Activated naive CD4-positive, alpha-beta T cell treated with anti-CD3 and anti-CD28 coated beads for 36 hours (primary cell): ENCODE results near the gene DTWD1. TPM values are rescaled to one million over a fixed set of nuclear protein-coding genes. Genes with fewer than 3 reads are reported as not detected.
A peak's percentile ranks its signal among the peaks of the same experiment; 100 is the strongest.

Experiments used
- CTCF ChIA-PET: fragments of 350-600 bp; sonication (Branson Sonifier 250); formaldehyde crosslinking; loops from one replicate; lab custom pipeline; 2021; ENCODE audit warnings: antibody characterized with exemption; lab: Charles Lee
- DNase-seq: peaks from one replicate; pipeline ENCODE4 v3.0.0-alpha.2; 2020
- H3K27ac Mint-ChIP-seq: one replicate; pipeline ENCODE4 v1.8.0; 2021; ENCODE audit warnings: mild to moderate bottlenecking, mixed read lengths
- H3K27me3 Mint-ChIP-seq: one replicate; pipeline ENCODE4 v1.8.0; 2021; ENCODE audit warnings: low read depth, mixed read lengths
- H3K36me3 Mint-ChIP-seq: one replicate; pipeline ENCODE4 v1.8.0; 2021; ENCODE audit warnings: low read depth, mixed read lengths
- H3K4me1 Mint-ChIP-seq: one replicate; pipeline ENCODE4 v1.8.0; 2021; ENCODE audit warnings: low read depth, mixed read lengths
- H3K4me3 Mint-ChIP-seq: one replicate; pipeline ENCODE4 v1.8.0; 2021; ENCODE audit warnings: mild to moderate bottlenecking, moderate library complexity, mixed read lengths
- H3K9me3 Mint-ChIP-seq: one replicate; pipeline ENCODE4 v1.8.0; 2021; ENCODE audit warnings: mixed read lengths
- intact Hi-C: fragments of 100-400 bp; cut with micrococcal nuclease; formaldehyde crosslinking; loops from one replicate; pipeline ENCODE4 v1.15.1; 2023
- total RNA-seq, 2 experiments: library from RNA; stranded (reverse); gene quantifications; one replicate each; pipeline ENCODE4 v1.2.3, GENCODE V29; 2021

The DTWD1 gene
- total RNA-seq, 2 experiments from 2014 or later: 18.5 to 19.4 TPM

GRCh38 chr15:49621401-49621811 lies 558 bp downstream of the DTWD1 start:
- Mint-ChIP-seq H3K9me3 (peaks cover 10% of the 10 kb centered on the region), H3K27me3 (no peaks in the 10 kb centered on the region), H3K4me1 (peaks cover 33% of the 10 kb centered on the region), H3K27ac (peak overlapping the region; percentile 91), H3K36me3 (peaks cover 16% of the 10 kb centered on the region), H3K4me3 (peak overlapping the region; percentile 88)
- DNase-seq: no peak
- intact Hi-C loops: loop anchor here (1.0 to 5.0 kb wide), 8 partner anchors 515 to 1289 kb away; partner anchors contain the start of genes CEP152, DUT, EID1 and SECISBP2L
- CTCF ChIA-PET: interaction anchor here (1.0 kb wide), 1 partner anchor 524 kb away, joined by 3 read pairs; no protein-coding TSS in a partner anchor

- H3K9me3 Mint-ChIP-seq: peaks cover 8% of the 10 kb centered on the region
- peak overlapping the region; percentile 88 for H3K4me3 Mint-ChIP-seq
- CTCF ChIA-PET: no interaction called here
- no peaks in the 10 kb centered on the region for H3K27me3 Mint-ChIP-seq
- H3K4me1 Mint-ChIP-seq: peaks cover 33% of the 10 kb centered on the region
- H3K27ac Mint-ChIP-seq: no peak overlapping the region
- H3K36me3 Mint-ChIP-seq: peaks cover 19% of the 10 kb centered on the region
- DNase-seq: no peak
- intact Hi-C loops: loop anchor here (1.0 to 5.0 kb wide), 8 partner anchors 515 to 1290 kb away; partner anchors contain the start of genes CEP152, DUT, EID1 and SECISBP2L
These were observed 1.0 kb downstream of the DTWD1 start for GRCh38 chr15:49621887-49622286.

- Mint-ChIP-seq H3K27me3 (no peaks in the 10 kb centered on the region), H3K36me3 (peaks cover 19% of the 10 kb centered on the region), H3K27ac (no peak overlapping the region), H3K4me3 (no peak overlapping the region), H3K9me3 (peaks cover 8% of the 10 kb centered on the region), H3K4me1 (peaks cover 33% of the 10 kb centered on the region)
- DNase-seq: no peak
- CTCF ChIA-PET: no interaction called here
- intact Hi-C loops: loop anchor here (5.0 kb wide), 3 partner anchors 625 to 1290 kb away; partner anchors contain the start of genes DUT and TRPM7
These were observed 1.7 kb downstream of the DTWD1 start for GRCh38 chr15:49622561-49622960.

GRCh38 chr15:49624056-49624455 lies 3.2 kb downstream of the DTWD1 start:
- peaks cover 30% of the 10 kb centered on the region for H3K4me1 Mint-ChIP-seq
- no peaks in the 10 kb centered on the region for H3K27me3 Mint-ChIP-seq
- no peak overlapping the region for H3K27ac Mint-ChIP-seq
- no peak overlapping the region for H3K4me3 Mint-ChIP-seq
- peaks cover 8% of the 10 kb centered on the region for H3K9me3 Mint-ChIP-seq
- H3K36me3 Mint-ChIP-seq: peaks cover 22% of the 10 kb centered on the region
- no peak for DNase-seq
- CTCF ChIA-PET: no interaction called here
- intact Hi-C loops: loop anchor here (5.0 kb wide), 3 partner anchors 623 to 1292 kb away; partner anchors contain the start of genes DUT and TRPM7

GRCh38 chr15:49625460-49626036 lies 4.7 kb downstream of the DTWD1 start:
- H3K27me3 Mint-ChIP-seq: no peaks in the 10 kb centered on the region
- H3K9me3 Mint-ChIP-seq: peaks cover 8% of the 10 kb centered on the region
- peaks cover 26% of the 10 kb centered on the region for H3K4me1 Mint-ChIP-seq
- peak overlapping the region; percentile 47 for H3K27ac Mint-ChIP-seq
- CTCF ChIA-PET: interaction anchor here (0.7 kb wide), 1 partner anchor 28 kb away, joined by 3 read pairs; no protein-coding TSS in a partner anchor
- no peak for DNase-seq
- no peak overlapping the region for H3K4me3 Mint-ChIP-seq
- intact Hi-C loops: no loop called here
- peaks cover 22% of the 10 kb centered on the region for H3K36me3 Mint-ChIP-seq

GRCh38 chr15:49627407-49627877 lies 6.6 kb downstream of the DTWD1 start:
- Mint-ChIP-seq H3K27me3 (no peaks in the 10 kb centered on the region), H3K4me1 (peaks cover 18% of the 10 kb centered on the region), H3K4me3 (no peak overlapping the region), H3K27ac (no peak overlapping the region), H3K36me3 (peaks cover 22% of the 10 kb centered on the region), H3K9me3 (peaks cover 8% of the 10 kb centered on the region)
- intact Hi-C loops: no loop called here
- CTCF ChIA-PET: no interaction called here
- no peak for DNase-seq

- CTCF ChIA-PET: no interaction called here
- Mint-ChIP-seq H3K9me3 (peaks cover 8% of the 10 kb centered on the region), H3K27me3 (no peaks in the 10 kb centered on the region), H3K4me3 (no peak overlapping the region), H3K27ac (no peak overlapping the region), H3K4me1 (peaks cover 9% of the 10 kb centered on the region), H3K36me3 (peaks cover 20% of the 10 kb centered on the region)
- intact Hi-C loops: no loop called here
- DNase-seq: no peak
These were observed 7.5 kb downstream of the DTWD1 start for GRCh38 chr15:49628379-49628778.

- H3K4me1 Mint-ChIP-seq: peaks cover 3% of the 10 kb centered on the region
- H3K4me3 Mint-ChIP-seq: no peak overlapping the region
- no peak overlapping the region for H3K27ac Mint-ChIP-seq
- CTCF ChIA-PET: no interaction called here
- no peaks in the 10 kb centered on the region for H3K9me3 Mint-ChIP-seq
- peaks cover 14% of the 10 kb centered on the region for H3K36me3 Mint-ChIP-seq
- no peak for DNase-seq
- intact Hi-C loops: no loop called here
- no peaks in the 10 kb centered on the region for H3K27me3 Mint-ChIP-seq
These were observed 17.0 kb downstream of the DTWD1 start for GRCh38 chr15:49637857-49638256.

- Mint-ChIP-seq H3K9me3 (no peaks in the 10 kb centered on the region), H3K4me1 (peaks cover 3% of the 10 kb centered on the region), H3K27me3 (no peaks in the 10 kb centered on the region), H3K4me3 (no peak overlapping the region), H3K36me3 (peaks cover 11% of the 10 kb centered on the region), H3K27ac (no peak overlapping the region)
- CTCF ChIA-PET: no interaction called here
- no peak for DNase-seq
- intact Hi-C loops: no loop called here
These were observed 23.5 kb downstream of the DTWD1 start for GRCh38 chr15:49644364-49644794.

GRCh38 chr15:49645277-49645676 lies 24.4 kb downstream of the DTWD1 start:
- H3K27me3 Mint-ChIP-seq: no peaks in the 10 kb centered on the region
- H3K4me1 Mint-ChIP-seq: peaks cover 3% of the 10 kb centered on the region
- no peak overlapping the region for H3K27ac Mint-ChIP-seq
- CTCF ChIA-PET: no interaction called here
- no peak for DNase-seq
- H3K9me3 Mint-ChIP-seq: no peaks in the 10 kb centered on the region
- intact Hi-C loops: no loop called here
- peaks cover 11% of the 10 kb centered on the region for H3K36me3 Mint-ChIP-seq
- H3K4me3 Mint-ChIP-seq: no peak overlapping the region

GRCh38 chr15:49645941-49646340 lies 25.1 kb downstream of the DTWD1 start:
- Mint-ChIP-seq H3K36me3 (peaks cover 11% of the 10 kb centered on the region), H3K4me1 (peaks cover 3% of the 10 kb centered on the region), H3K27ac (no peak overlapping the region), H3K9me3 (no peaks in the 10 kb centered on the region), H3K4me3 (no peak overlapping the region), H3K27me3 (no peaks in the 10 kb centered on the region)
- intact Hi-C loops: no loop called here
- CTCF ChIA-PET: no interaction called here
- DNase-seq: no peak

- H3K4me1 Mint-ChIP-seq: peaks cover 3% of the 10 kb centered on the region
- H3K27ac Mint-ChIP-seq: no peak overlapping the region
- H3K36me3 Mint-ChIP-seq: peaks cover 9% of the 10 kb centered on the region
- intact Hi-C loops: no loop called here
- CTCF ChIA-PET: no interaction called here
- no peaks in the 10 kb centered on the region for H3K27me3 Mint-ChIP-seq
- no peak overlapping the region for H3K4me3 Mint-ChIP-seq
- DNase-seq: no peak
- H3K9me3 Mint-ChIP-seq: no peaks in the 10 kb centered on the region
These were observed 26.0 kb downstream of the DTWD1 start for GRCh38 chr15:49646891-49647290.

- Mint-ChIP-seq H3K4me1 (no peaks in the 10 kb centered on the region), H3K4me3 (no peak overlapping the region)
- CTCF ChIA-PET: no interaction called here
These were observed 29.1 kb downstream of the DTWD1 start for GRCh38 chr15:49649987-49650386.

More at GRCh38 chr15:49649987-49650386, 29.1 kb downstream of the DTWD1 start:
- no peak for DNase-seq
- H3K9me3 Mint-ChIP-seq: peaks cover 10% of the 10 kb centered on the region
- intact Hi-C loops: no loop called here
- H3K27me3 Mint-ChIP-seq: peaks cover 5% of the 10 kb centered on the region
- no peak overlapping the region for H3K27ac Mint-ChIP-seq
- no peaks in the 10 kb centered on the region for H3K36me3 Mint-ChIP-seq
